ENCODE data around the gene FABP1. TPM values are rescaled to one million over a fixed set of nuclear protein-coding genes. Genes with fewer than 3 reads are reported as not detected.

FABP1 gene
- total and polyA plus RNA-seq, 8 donors, result 3.8 to 347 (median 7.2) TPM; not detected in 3

- H3K27me3 ChIP-seq, result no peaks in the 10 kb centered on the region
- H3K9me3 ChIP-seq, result no peaks in the 10 kb centered on the region
- no peaks in the 10 kb centered on the region for H3K4me1 ChIP-seq
- no peak for TF ChIP-seq POLR2A (IDR thresholded peaks at IDR 0.05)
- TF ChIP-seq EP300 (IDR thresholded peaks at IDR 0.05), result no peak
- no peak for TF ChIP-seq POLR2AphosphoS5 (IDR thresholded peaks at IDR 0.05)
- TF ChIP-seq CTCF (IDR thresholded peaks at IDR 0.05), result no peak
- H3K27ac ChIP-seq, result no peak overlapping the region
- intact Hi-C loops (cut with DNase I; ENCODE audit: low total_unique reads), result no loop called here
- no peaks in the 10 kb centered on the region for H3K36me3 ChIP-seq
- DNase-seq, result no peak
- 75 to 85% (median 83%) methylated on average over 8 of the region's 8 CpGs for WGBS, 5 donors
- no peak overlapping the region for H3K4me3 ChIP-seq
These were observed 37.2 kb downstream of the FABP1 start for GRCh38 chr2:88090446-88091283.

GRCh38 chr2:88088999-88089398 lies 38.9 kb downstream of the FABP1 start:
- no peak for DNase-seq
- 82 to 100% (median 97%) methylated on average over 2 of the region's 2 CpGs for WGBS, 5 donors
- H3K4me3 ChIP-seq, result no peak overlapping the region
- no peaks in the 10 kb centered on the region for H3K27me3 ChIP-seq
- H3K9me3 ChIP-seq, result no peaks in the 10 kb centered on the region
- intact Hi-C loops (cut with DNase I; ENCODE audit: low total_unique reads), result no loop called here
- H3K36me3 ChIP-seq, result no peaks in the 10 kb centered on the region
- no peak overlapping the region for H3K27ac ChIP-seq
- TF ChIP-seq CTCF (IDR thresholded peaks at IDR 0.05) (no peak), POLR2A (IDR thresholded peaks at IDR 0.05) (no peak), POLR2AphosphoS5 (IDR thresholded peaks at IDR 0.05) (no peak), EP300 (IDR thresholded peaks at IDR 0.05) (no peak)
- H3K4me1 ChIP-seq, result no peaks in the 10 kb centered on the region

- no peak overlapping the region for H3K27ac ChIP-seq
- H3K36me3 ChIP-seq, result no peaks in the 10 kb centered on the region
- no peak for DNase-seq
- no peak overlapping the region for H3K4me3 ChIP-seq
- TF ChIP-seq POLR2AphosphoS5 (IDR thresholded peaks at IDR 0.05) (no peak), CTCF (IDR thresholded peaks at IDR 0.05) (no peak), EP300 (IDR thresholded peaks at IDR 0.05) (no peak), POLR2A (IDR thresholded peaks at IDR 0.05) (no peak)
- peaks cover 0 to 4% (median 0%) of the 10 kb centered on the region in 3 donors for H3K27me3 ChIP-seq
- no peaks in the 10 kb centered on the region for H3K9me3 ChIP-seq
- intact Hi-C loops (cut with DNase I; ENCODE audit: low total_unique reads), result no loop called here
- 85 to 94% (median 88%) methylated on average over 14 to 17 of the region's 17 CpGs for WGBS, 5 donors
- H3K4me1 ChIP-seq, result no peaks in the 10 kb centered on the region
These were observed 40.1 kb downstream of the FABP1 start for GRCh38 chr2:88087763-88088162.

GRCh38 chr2:88087073-88087472 lies 40.8 kb downstream of the FABP1 start:
- 85 to 100% (median 93%) methylated on average over 2 of the region's 2 CpGs for WGBS, 5 donors
- Histone ChIP-seq H3K27ac (no peak overlapping the region), H3K9me3 (no peaks in the 10 kb centered on the region), H3K27me3 (peaks cover 0 to 4% (median 0%) of the 10 kb centered on the region in 3 donors), H3K36me3 (no peaks in the 10 kb centered on the region), H3K4me3 (no peak overlapping the region), H3K4me1 (no peaks in the 10 kb centered on the region)
- TF ChIP-seq CTCF (IDR thresholded peaks at IDR 0.05), result no peak
- TF ChIP-seq EP300 (IDR thresholded peaks at IDR 0.05), result no peak
- TF ChIP-seq POLR2A (IDR thresholded peaks at IDR 0.05), result no peak
- TF ChIP-seq POLR2AphosphoS5 (IDR thresholded peaks at IDR 0.05), result no peak
- no peak for DNase-seq
- intact Hi-C loops (cut with DNase I; ENCODE audit: low total_unique reads), result no loop called here
